Loucy (cell line): Measurements from ENCODE around the gene POFUT1.

Source experiments
- H2AFZ ChIP-seq: fragments of 200-600 bp; sonication (generic); 2 replicates; pipeline ENCODE4 v1.6.0; 2016; ENCODE audit warnings: antibody characterized with exemption, mild to moderate bottlenecking, low read length, moderate library complexity
- H3F3A ChIP-seq: fragments of 200-600 bp; 2 replicates; pipeline ENCODE4 v1.6.0; 2016; ENCODE audit warnings: antibody characterized with exemption, low read depth, mild to moderate bottlenecking
- H3K27me3 ChIP-seq: fragments of 200-600 bp; sonication (generic); 2 replicates; pipeline ENCODE4 v1.6.1; 2014; ENCODE audit warnings: low read length, mild to moderate bottlenecking; ENCODE audit not compliant: insufficient read depth, poor library complexity, severe bottlenecking
- H3K36me3 ChIP-seq: fragments of 200-600 bp; sonication (generic); 2 replicates; pipeline ENCODE4 v1.6.1; 2016; ENCODE audit warnings: low read length; ENCODE audit not compliant: insufficient read depth
- H3K4me1 ChIP-seq: fragments of 200-600 bp; sonication (generic); 2 replicates; pipeline ENCODE4 v1.5.1; 2014; ENCODE audit warnings: low read length, mild to moderate bottlenecking; ENCODE audit not compliant: insufficient read depth, poor library complexity, severe bottlenecking
- H3K4me2 ChIP-seq: fragments of 200-600 bp; sonication (generic); 2 replicates; pipeline ENCODE4 v1.6.0; 2014; ENCODE audit warnings: antibody characterized with exemption, low read length, low read depth, mild to moderate bottlenecking; ENCODE audit not compliant: poor library complexity, severe bottlenecking
- H3K4me3 ChIP-seq: fragments of 200-600 bp; sonication (generic); 2 replicates; pipeline ENCODE4 v1.5.1; 2014; ENCODE audit warnings: low read length, mild to moderate bottlenecking, mixed read lengths; ENCODE audit not compliant: poor library complexity, severe bottlenecking
- H3K79me2 ChIP-seq: fragments of 200-600 bp; sonication (generic); 2 replicates; pipeline ENCODE4 v1.6.1; 2014; ENCODE audit warnings: low read length; ENCODE audit not compliant: insufficient read depth
- H3K9ac ChIP-seq: fragments of 200-600 bp; sonication (generic); 2 replicates; pipeline ENCODE4 v1.6.0; 2014; ENCODE audit warnings: mild to moderate bottlenecking, low read depth, low read length, moderate library complexity; ENCODE audit not compliant: poor library complexity, severe bottlenecking
- H3K9me2 ChIP-seq: fragments of 200-600 bp; sonication (generic); replicated peaks from 2 replicates; pipeline ENCODE4 v1.6.1; 2016; ENCODE audit warnings: low read depth, low read length, mixed read lengths
- H3K9me3 ChIP-seq: fragments of 200-600 bp; sonication (generic); 2 replicates; pipeline ENCODE4 v1.6.1; 2014; ENCODE audit warnings: mild to moderate bottlenecking, antibody characterized with exemption, low read length, low read depth; ENCODE audit not compliant: insufficient read depth
- H4K20me1 ChIP-seq: fragments of 200-600 bp; sonication (generic); 2 replicates; pipeline ENCODE4 v1.6.0; 2014; ENCODE audit warnings: antibody characterized with exemption, low read length, mild to moderate bottlenecking; ENCODE audit not compliant: insufficient read depth, poor library complexity, severe bottlenecking
- CTCF ChIP-seq: fragments of 200-600 bp; sonication (generic); conservative IDR thresholded peaks from 2 replicates; pipeline ENCODE4 v1.5.1; 2014; ENCODE audit warnings: mild to moderate bottlenecking, antibody characterized with exemption, low read length
- EZH2phosphoT487 ChIP-seq: fragments of 200-600 bp; IDR thresholded peaks from 2 replicates; pipeline ENCODE4 v1.6.1; 2018; ENCODE audit warnings: antibody characterized with exemption, mild to moderate bottlenecking, moderate library complexity, borderline replicate concordance

POFUT1 gene

DNA sequence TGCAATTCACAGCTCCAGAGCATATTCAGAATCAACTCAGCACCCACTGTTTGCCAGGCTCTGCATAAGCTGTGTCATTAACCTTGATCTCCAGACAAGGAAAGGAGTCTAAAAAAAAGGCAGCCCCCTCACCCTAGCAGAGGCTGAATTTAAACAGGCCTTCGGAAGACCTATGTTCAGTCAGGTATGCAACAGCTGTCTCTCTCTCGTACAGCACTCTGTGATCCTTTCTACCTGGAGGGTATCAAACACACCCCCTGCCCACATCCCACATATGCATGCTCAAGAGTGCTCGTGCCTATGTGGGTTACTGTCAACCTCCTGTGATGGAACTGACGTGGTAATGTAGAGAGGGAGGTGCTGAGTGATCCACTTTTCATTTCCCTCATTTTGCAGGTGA lies 8.7 kb upstream of the POFUT1 start:
- Histone ChIP-seq H3K9ac (no peak overlapping the region), H3K4me3 (peak overlapping the region; percentile 0), H3F3A (no peaks in the 10 kb centered on the region), H3K27me3 (no peaks in the 10 kb centered on the region), H2AFZ (no peak overlapping the region), H3K9me3 (no peaks in the 10 kb centered on the region), H3K4me1 (peaks cover 11% of the 10 kb centered on the region), H3K79me2 (peaks cover 60% of the 10 kb centered on the region), H4K20me1 (peaks cover 41% of the 10 kb centered on the region), H3K9me2 (no peaks in the 10 kb centered on the region), H3K36me3 (peaks cover 71% of the 10 kb centered on the region; the same call in 1 of the 2 replicates), H3K4me2 (peak overlapping the region; percentile 40)
- TF ChIP-seq EZH2phosphoT487 = no peak
- TF ChIP-seq CTCF = no peak

DNA sequence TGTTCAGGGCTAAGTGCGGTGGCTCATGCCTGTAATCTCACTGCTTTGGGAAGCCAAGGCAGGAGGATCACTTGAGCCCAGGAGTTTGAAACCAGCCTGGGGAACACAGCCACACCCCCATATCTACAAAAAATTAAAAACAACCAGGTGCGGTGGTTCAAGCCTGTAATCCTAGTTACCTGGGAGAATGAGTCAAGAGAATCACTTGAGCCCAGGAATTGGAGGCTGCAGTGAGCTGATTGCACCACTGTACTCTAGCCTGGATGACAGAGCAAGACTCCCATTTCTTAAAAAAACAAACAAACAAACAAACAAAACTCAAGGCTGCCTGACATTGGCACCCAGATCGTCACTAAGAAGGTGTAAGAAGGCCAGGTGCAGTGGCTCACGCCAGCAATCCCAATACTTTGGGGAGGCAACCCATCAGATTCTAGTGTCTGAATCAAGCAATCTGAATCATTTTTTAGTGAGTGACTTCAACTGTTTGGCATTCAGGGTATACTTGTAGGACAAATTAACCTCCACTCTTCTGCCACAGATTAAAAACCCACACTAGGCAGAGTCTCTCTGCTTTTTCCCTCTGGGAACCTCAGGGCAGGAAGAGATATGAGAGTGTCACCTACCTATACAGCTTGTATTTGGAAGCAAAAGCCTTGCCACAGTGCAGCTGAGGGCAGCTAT lies 6.2 kb upstream of the POFUT1 start:
- H4K20me1 ChIP-seq = peaks cover 64% of the 10 kb centered on the region
- H3K9me3 ChIP-seq = no peaks in the 10 kb centered on the region
- no peaks in the 10 kb centered on the region for H3F3A ChIP-seq
- H3K9me2 ChIP-seq = no peaks in the 10 kb centered on the region
- H3K27me3 ChIP-seq = no peaks in the 10 kb centered on the region
- peaks cover 49% of the 10 kb centered on the region; the same call in 1 of the 2 replicates for H3K36me3 ChIP-seq
- H3K79me2 ChIP-seq = peaks cover 85% of the 10 kb centered on the region
- peak overlapping the region; percentile 21 for H3K9ac ChIP-seq
- peaks cover 35% of the 10 kb centered on the region for H3K4me1 ChIP-seq
- no peak overlapping the region for H2AFZ ChIP-seq
- peak overlapping the region; percentile 99 for H3K4me2 ChIP-seq
- no peak overlapping the region for H3K4me3 ChIP-seq
- TF ChIP-seq CTCF = no peak
- TF ChIP-seq EZH2phosphoT487 = no peak

GRCh38 chr20:32201977-32202363 lies 5.7 kb upstream of the POFUT1 start:
- Histone ChIP-seq H3K27me3 (no peaks in the 10 kb centered on the region), H3K4me3 (no peak overlapping the region), H3K9me3 (no peaks in the 10 kb centered on the region), H3K4me1 (peaks cover 41% of the 10 kb centered on the region), H3F3A (no peaks in the 10 kb centered on the region), H3K9me2 (no peaks in the 10 kb centered on the region), H3K9ac (peak overlapping the region; percentile 21), H3K4me2 (peak overlapping the region; percentile 99), H4K20me1 (peaks cover 70% of the 10 kb centered on the region), H2AFZ (no peak overlapping the region), H3K36me3 (peaks cover 44% of the 10 kb centered on the region; the same call in 1 of the 2 replicates), H3K79me2 (peaks cover 90% of the 10 kb centered on the region)
- no peak for TF ChIP-seq EZH2phosphoT487
- TF ChIP-seq CTCF = no peak
